ENCODE measurements around the gene TREML2.

Gene TREML2

GRCh38 chr6:41216616-41217015 lies 15.7 kb upstream of the TREML2 start:
- Histone ChIP-seq H3K9me2 (replicated peaks; ENCODE audit: insufficient read depth, low read length) (no peaks in the 10 kb centered on the region), H3K4me1 (ENCODE audit: low read length) (no peaks in the 10 kb centered on the region), H3K4me2 (ENCODE audit: low read depth, low read length) (no peak overlapping the region), H3F3A (ENCODE audit: insufficient read depth, low read length) (no peaks in the 10 kb centered on the region), H3K4me3 (ENCODE audit: low read length) (no peak overlapping the region), H3K27ac (ENCODE audit: low read length) (no peak overlapping the region), H3K79me2 (ENCODE audit: low read length) (no peaks in the 10 kb centered on the region), H2AFZ (ENCODE audit: low read length) (no peak overlapping the region), H3K9me3 (replicated peaks; ENCODE audit: insufficient read depth, low read length) (no peaks in the 10 kb centered on the region), H3K36me3 (replicated peaks; ENCODE audit: insufficient read depth, low read length) (no peaks in the 10 kb centered on the region), H3K27me3 (replicated peaks; ENCODE audit: insufficient read depth, low read length) (no peaks in the 10 kb centered on the region), H3K9ac (ENCODE audit: low read length) (no peak overlapping the region), H4K20me1 (ENCODE audit: insufficient read depth, low read length) (no peaks in the 10 kb centered on the region)
- DNase-seq = no peak
- TF ChIP-seq CTCF (IDR thresholded peaks at IDR 0.05; ENCODE audit: low read length) = no peak
- no peak for TF ChIP-seq EZH2 (optimal IDR thresholded peaks at IDR 0.05; ENCODE audit: low read depth, low read length)
- no peak for TF ChIP-seq EZH2phosphoT487 (IDR thresholded peaks at IDR 0.05; ENCODE audit: low read length)

DNA sequence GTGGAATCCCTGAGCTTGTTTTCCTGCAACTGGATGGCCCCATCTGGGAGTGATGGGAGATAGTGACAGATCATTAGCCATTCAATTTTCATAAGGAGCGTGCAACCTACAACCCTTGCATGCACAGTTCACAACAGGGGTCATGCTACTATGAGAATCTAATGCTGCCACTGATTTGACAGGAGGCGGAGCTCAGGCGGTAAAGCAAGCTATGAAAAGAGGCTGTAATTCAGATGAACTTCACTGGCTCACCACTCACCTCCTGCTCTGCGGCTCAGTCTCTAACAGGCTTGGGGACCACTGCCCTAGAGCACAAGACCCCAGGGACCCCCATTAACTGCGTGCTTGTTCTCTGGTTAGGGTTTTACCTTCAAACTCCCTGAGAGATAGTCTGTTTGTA lies 14.8 kb upstream of the TREML2 start:
- Histone ChIP-seq H2AFZ (ENCODE audit: low read length) (no peak overlapping the region), H4K20me1 (ENCODE audit: insufficient read depth, low read length) (no peaks in the 10 kb centered on the region), H3K36me3 (replicated peaks; ENCODE audit: insufficient read depth, low read length) (no peaks in the 10 kb centered on the region), H3K9ac (ENCODE audit: low read length) (no peak overlapping the region), H3K27me3 (replicated peaks; ENCODE audit: insufficient read depth, low read length) (no peaks in the 10 kb centered on the region), H3K27ac (ENCODE audit: low read length) (no peak overlapping the region), H3K4me2 (ENCODE audit: low read depth, low read length) (no peak overlapping the region), H3K9me2 (replicated peaks; ENCODE audit: insufficient read depth, low read length) (no peaks in the 10 kb centered on the region), H3F3A (ENCODE audit: insufficient read depth, low read length) (no peaks in the 10 kb centered on the region), H3K4me3 (ENCODE audit: low read length) (no peak overlapping the region), H3K4me1 (ENCODE audit: low read length) (no peaks in the 10 kb centered on the region), H3K79me2 (ENCODE audit: low read length) (no peaks in the 10 kb centered on the region), H3K9me3 (replicated peaks; ENCODE audit: insufficient read depth, low read length) (no peaks in the 10 kb centered on the region)
- TF ChIP-seq CTCF (IDR thresholded peaks at IDR 0.05; ENCODE audit: low read length) = no peak
- no peak for TF ChIP-seq EZH2phosphoT487 (IDR thresholded peaks at IDR 0.05; ENCODE audit: low read length)
- TF ChIP-seq EZH2 (optimal IDR thresholded peaks at IDR 0.05; ENCODE audit: low read depth, low read length) = no peak
- DNase-seq = no peak

DNA sequence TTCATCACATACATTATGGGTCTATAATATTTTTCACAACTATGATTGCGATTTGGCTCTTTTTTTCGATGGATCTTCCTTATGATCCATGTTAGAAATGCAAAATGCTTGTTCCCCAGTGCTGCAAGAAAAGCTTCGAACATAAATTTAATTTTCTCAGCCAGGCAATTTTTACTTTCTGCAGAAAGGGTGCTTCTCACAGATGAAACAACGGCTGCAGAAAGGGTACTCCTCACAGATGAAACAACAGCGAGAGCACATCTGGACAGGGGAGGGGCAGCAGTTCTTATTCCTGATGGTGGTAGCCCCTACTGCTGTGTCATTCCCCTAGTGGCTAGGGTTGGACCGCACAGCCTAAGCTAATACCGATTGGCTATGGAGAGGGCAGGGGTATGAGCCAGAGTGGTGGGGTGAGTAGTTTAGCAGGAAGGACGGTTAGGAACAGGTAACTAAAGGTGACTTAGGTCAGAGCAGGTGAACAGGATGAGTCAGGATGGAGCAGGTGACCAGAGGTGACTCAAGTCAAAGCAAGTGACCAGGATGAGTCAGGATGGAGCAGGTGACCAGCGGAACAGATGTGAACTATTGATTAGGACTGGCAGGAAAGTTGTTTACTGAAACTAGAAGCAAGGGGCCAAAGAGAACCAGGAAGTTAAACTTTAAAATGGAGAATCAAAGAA lies 13.8 kb upstream of the TREML2 start:
- TF ChIP-seq EZH2phosphoT487 (IDR thresholded peaks at IDR 0.05; ENCODE audit: low read length) (no peak), CTCF (IDR thresholded peaks at IDR 0.05; ENCODE audit: low read length) (no peak), EZH2 (optimal IDR thresholded peaks at IDR 0.05; ENCODE audit: low read depth, low read length) (no peak)
- H4K20me1 ChIP-seq (ENCODE audit: insufficient read depth, low read length) = no peaks in the 10 kb centered on the region
- H3K79me2 ChIP-seq (ENCODE audit: low read length) = no peaks in the 10 kb centered on the region
- no peaks in the 10 kb centered on the region for H3K9me3 ChIP-seq (replicated peaks; ENCODE audit: insufficient read depth, low read length)
- H3K27me3 ChIP-seq (replicated peaks; ENCODE audit: insufficient read depth, low read length) = no peaks in the 10 kb centered on the region
- no peak overlapping the region for H3K27ac ChIP-seq (ENCODE audit: low read length)
- no peak overlapping the region for H3K4me3 ChIP-seq (ENCODE audit: low read length)
- H3K4me1 ChIP-seq (ENCODE audit: low read length) = no peaks in the 10 kb centered on the region
- H2AFZ ChIP-seq (ENCODE audit: low read length) = no peak overlapping the region
- no peaks in the 10 kb centered on the region for H3K9me2 ChIP-seq (replicated peaks; ENCODE audit: insufficient read depth, low read length)
- no peaks in the 10 kb centered on the region for H3K36me3 ChIP-seq (replicated peaks; ENCODE audit: insufficient read depth, low read length)
- H3K4me2 ChIP-seq (ENCODE audit: low read depth, low read length) = no peak overlapping the region
- no peak overlapping the region for H3K9ac ChIP-seq (ENCODE audit: low read length)
- DNase-seq = no peak
- H3F3A ChIP-seq (ENCODE audit: insufficient read depth, low read length) = no peaks in the 10 kb centered on the region

Data from MM.1S (cell line).